Measurements from ENCODE around the gene NFIB.

GRCh38 chr9:14346231-14346791 is 32.4 kb upstream of the NFIB start:
- TF ChIP-seq YY1 (IDR thresholded peaks at IDR 0.05; ENCODE audit: insufficient read depth, insufficient read length) (no peak), ZNF274 (IDR thresholded peaks at IDR 0.05; ENCODE audit: low read depth, low read length) (no peak)

Data from NT2/D1 (cell line).